GM12873 (cell line): Measurements from ENCODE around the gene NBAS.

Source experiments
- TF ChIP-seq, protein P1 (sequence below): IDR thresholded peaks from 2 replicates; pipeline ENCODE4 v1.5.1; 2012; ENCODE audit warnings: low read depth, mild to moderate bottlenecking, moderate library complexity, low read length, control low read depth; ENCODE audit not compliant: insufficient read depth; ENCODE audit errors: missing control alignments

Gene NBAS

DNA sequence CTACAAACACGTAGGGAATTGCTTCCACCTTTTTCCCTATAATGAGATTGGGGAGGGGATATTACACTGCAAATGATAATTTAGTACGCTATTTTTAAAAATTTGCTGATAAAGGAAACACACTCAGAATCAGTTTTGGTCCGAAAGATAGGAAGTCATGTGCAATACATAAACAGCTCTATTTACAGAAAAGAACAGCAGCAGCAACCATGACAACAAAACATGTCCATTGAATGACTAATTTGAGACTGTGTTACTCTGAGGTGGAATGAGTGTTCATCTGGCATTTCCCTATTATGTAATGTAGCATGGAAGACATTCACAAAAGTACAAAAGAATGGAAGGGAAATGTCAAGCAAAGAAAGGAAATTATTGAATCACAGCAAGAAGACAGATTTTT is 337.2 kb downstream of the NBAS start:
- TF ChIP-seq, protein P1, sequence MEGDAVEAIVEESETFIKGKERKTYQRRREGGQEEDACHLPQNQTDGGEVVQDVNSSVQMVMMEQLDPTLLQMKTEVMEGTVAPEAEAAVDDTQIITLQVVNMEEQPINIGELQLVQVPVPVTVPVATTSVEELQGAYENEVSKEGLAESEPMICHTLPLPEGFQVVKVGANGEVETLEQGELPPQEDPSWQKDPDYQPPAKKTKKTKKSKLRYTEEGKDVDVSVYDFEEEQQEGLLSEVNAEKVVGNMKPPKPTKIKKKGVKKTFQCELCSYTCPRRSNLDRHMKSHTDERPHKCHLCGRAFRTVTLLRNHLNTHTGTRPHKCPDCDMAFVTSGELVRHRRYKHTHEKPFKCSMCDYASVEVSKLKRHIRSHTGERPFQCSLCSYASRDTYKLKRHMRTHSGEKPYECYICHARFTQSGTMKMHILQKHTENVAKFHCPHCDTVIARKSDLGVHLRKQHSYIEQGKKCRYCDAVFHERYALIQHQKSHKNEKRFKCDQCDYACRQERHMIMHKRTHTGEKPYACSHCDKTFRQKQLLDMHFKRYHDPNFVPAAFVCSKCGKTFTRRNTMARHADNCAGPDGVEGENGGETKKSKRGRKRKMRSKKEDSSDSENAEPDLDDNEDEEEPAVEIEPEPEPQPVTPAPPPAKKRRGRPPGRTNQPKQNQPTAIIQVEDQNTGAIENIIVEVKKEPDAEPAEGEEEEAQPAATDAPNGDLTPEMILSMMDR = no peak

DNA sequence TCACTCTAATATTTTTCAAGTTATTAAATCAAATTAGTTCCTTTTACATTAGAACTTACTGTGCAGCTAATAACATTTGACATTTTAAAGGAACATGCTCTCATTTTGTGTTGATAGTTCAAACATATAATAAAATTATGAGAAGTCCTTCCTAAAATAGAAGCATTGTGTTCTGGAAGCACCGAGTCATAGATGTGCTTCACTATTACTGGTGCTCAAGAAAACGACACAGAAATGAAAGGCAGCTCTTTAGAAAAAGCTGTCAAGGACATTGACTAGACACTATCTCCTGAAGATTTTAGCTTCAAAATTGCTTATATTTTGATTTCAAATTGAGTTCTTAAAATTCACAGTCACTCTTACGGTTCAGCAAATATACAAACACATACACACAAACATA is 338.3 kb downstream of the NBAS start:
- TF ChIP-seq, protein P1 = no peak

DNA sequence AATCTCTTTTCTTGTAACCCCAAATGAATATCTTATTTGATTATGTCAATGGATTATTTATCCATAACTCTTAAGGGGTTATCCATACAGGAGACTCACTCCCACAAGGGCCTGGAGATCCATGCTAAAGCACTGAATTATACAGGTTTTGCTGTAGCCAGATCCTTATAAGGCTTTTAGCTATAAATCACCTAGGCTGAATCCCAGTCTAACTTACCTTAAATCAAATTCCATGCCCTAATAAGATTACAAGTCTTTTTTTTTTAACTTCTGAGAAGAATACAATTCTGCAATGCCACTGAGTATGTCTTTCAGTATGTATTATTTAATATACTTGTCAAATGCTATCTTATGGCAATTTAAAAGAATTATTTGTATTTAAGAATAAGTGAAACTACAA is 340.5 kb downstream of the NBAS start:
- TF ChIP-seq, protein P1 = no peak

DNA sequence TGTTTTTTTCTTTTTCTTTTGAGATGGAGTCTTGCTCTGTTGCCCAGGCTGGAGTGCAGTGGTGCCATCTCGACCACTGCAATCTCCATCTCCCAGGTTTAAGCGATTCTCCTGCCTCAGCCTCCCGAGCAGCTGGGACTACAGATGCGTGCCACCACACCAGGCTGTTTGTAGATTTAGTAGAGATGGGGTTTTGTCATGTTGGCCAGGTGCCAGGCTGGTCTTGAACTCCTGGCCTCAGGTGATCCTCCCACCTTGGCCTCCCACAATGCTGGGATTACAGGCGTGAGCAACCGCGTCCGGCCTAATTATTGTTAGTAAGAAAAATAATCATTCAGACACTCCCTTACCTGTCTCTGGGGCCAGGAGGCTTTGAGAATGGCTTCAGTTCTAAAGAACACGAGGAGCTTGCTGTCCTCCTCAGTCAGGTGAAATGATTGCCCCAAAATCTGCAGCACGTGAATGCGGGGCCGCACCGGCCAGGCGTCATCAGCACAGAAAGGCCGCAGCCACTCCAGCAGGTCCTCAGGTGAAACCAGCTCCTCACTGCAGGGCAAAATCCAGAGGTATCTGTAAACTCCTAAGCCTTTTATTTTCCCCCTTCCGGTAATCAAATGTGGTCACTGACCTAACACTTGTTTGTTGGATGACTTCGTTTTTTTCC is 342.6 kb downstream of the NBAS start:
- TF ChIP-seq, protein P1 = no peak

DNA sequence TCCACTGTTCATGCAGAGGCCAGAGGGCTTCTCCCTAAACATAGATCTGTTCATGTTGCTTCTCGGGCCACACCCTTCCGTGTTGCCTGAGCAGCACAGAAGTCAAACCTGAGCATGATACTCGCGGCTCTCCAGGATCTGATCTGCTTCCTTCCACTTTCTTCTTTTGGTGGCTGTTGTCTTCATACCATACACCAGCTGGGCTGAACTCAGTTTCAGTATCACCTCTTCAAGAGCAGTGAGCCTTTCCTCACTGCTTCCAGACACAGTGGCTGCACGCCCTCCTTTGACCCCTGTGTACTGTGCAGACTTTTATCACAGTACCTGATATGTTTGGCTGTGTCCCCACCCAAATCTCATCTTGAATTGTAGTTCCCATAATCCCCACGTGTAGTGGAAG is 348.9 kb downstream of the NBAS start:
- TF ChIP-seq, protein P1 = no peak

DNA sequence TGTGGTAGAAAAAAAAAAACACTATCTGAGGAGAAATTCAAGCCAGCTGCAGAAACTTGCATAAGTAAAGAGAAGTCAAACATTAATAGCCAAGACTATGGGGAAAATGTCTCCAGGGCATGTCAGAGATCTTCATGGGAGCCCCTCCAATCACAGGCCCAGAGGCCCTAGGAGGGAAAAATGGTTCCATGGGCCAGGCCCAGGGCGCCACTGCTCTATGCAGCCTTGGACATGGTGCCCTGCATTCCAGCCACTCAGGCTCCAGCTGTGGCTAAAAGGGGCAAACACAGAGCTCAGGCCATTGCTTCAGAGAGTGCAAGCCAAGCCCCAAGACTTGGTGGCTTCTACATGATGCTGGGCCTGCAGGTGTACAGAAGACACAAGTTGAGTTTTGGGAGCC is 354.7 kb downstream of the NBAS start:
- TF ChIP-seq, protein P1 = no peak

DNA sequence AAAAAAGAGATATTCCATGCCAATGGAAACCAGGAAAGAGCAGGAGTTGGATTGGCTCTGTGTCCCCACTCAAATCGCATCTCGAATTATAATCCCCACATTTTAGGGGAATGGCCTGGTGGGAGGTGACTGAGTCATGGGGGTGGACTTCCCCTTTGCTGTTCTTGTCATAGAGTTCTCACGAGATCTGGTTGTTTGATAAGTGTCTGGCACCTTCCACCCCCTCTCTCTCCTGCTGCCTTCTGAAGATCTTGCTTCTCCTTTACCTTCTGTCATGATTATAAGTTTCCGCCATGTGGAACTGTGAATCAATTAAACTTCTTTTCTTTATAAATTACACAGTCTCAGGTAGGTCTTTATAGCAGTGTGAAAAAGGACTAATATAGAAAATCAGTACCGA is 355.6 kb downstream of the NBAS start:
- TF ChIP-seq, protein P1 = no peak
